PFSK-1 (cell line): ENCODE results near the gene TRHDE.

ENCODE experiments used
- POLR2AphosphoS5 ChIP-seq: IDR thresholded peaks from 2 replicates; pipeline ENCODE4 v1.6.1; 2012; ENCODE audit warnings: low read depth, mild to moderate bottlenecking, control low read depth, low read length, moderate library complexity
- TAF1 ChIP-seq: IDR thresholded peaks from 2 replicates; pipeline ENCODE4 v1.6.1; 2012; ENCODE audit warnings: low read length, control low read depth, borderline replicate concordance; ENCODE audit not compliant: insufficient read depth
- TF ChIP-seq, protein P1 (sequence below), 2 experiments: IDR thresholded peaks; 2 replicates each; pipeline versions ENCODE4 v1.6.1 to v1.8.0; 2011 to 2012; ENCODE audit warnings: low read depth in 2 of 2, low read length in 2 of 2, control low read depth in 1 of 2, inconsistent platforms in 1 of 2, mild to moderate bottlenecking in 1 of 2, moderate library complexity in 1 of 2; ENCODE audit not compliant: insufficient read depth in 1 of 2

DNA sequence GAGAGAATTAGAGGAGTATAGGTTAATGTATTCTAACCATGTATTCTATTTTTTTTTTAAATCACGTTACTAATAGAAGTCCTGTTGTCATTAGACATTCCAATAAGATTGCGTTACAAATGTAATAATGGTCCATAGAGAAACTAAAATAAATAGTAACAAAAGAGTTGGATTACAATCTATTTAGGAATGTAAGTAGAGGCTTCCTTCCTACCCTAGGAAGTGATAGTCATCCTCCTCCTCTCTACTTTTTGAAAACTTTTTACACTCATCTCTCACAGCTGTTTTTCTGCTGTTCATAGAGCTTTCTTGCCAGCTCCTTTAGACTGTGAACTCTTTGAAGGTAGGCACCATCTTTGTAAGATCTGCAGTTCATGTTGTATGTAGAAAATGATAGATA lies 23.6 kb downstream of the TRHDE start:
- TF ChIP-seq POLR2AphosphoS5 (no peak), TAF1 (no peak)
- TF ChIP-seq, protein P1, sequence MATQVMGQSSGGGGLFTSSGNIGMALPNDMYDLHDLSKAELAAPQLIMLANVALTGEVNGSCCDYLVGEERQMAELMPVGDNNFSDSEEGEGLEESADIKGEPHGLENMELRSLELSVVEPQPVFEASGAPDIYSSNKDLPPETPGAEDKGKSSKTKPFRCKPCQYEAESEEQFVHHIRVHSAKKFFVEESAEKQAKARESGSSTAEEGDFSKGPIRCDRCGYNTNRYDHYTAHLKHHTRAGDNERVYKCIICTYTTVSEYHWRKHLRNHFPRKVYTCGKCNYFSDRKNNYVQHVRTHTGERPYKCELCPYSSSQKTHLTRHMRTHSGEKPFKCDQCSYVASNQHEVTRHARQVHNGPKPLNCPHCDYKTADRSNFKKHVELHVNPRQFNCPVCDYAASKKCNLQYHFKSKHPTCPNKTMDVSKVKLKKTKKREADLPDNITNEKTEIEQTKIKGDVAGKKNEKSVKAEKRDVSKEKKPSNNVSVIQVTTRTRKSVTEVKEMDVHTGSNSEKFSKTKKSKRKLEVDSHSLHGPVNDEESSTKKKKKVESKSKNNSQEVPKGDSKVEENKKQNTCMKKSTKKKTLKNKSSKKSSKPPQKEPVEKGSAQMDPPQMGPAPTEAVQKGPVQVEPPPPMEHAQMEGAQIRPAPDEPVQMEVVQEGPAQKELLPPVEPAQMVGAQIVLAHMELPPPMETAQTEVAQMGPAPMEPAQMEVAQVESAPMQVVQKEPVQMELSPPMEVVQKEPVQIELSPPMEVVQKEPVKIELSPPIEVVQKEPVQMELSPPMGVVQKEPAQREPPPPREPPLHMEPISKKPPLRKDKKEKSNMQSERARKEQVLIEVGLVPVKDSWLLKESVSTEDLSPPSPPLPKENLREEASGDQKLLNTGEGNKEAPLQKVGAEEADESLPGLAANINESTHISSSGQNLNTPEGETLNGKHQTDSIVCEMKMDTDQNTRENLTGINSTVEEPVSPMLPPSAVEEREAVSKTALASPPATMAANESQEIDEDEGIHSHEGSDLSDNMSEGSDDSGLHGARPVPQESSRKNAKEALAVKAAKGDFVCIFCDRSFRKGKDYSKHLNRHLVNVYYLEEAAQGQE (IDR thresholded peaks at IDR 0.05; ENCODE audit: insufficient read depth in 1 of 2, low read depth in 2 of 2, low read length in 2 of 2) = no peak
